Stimulated activated CD4-positive, alpha-beta T cell treated with anti-CD3 and anti-CD28 coated beads, TNF-alpha, amount 100 ng/mL, for 48 hours (primary cell): ENCODE results near the gene CNOT11.
"Not testable (repeated sequence)": the region's sequence is repeated elsewhere in the genome, so short reads cannot be mapped to it uniquely, and the experiment has no call there.

ENCODE experiments used
- DNase-seq, 3 donors: peaks; one replicate each; pipeline ENCODE4 v3.0.0-alpha.2; 2020; ENCODE audit warnings: low read depth in 3 of 3

Gene CNOT11

DNA sequence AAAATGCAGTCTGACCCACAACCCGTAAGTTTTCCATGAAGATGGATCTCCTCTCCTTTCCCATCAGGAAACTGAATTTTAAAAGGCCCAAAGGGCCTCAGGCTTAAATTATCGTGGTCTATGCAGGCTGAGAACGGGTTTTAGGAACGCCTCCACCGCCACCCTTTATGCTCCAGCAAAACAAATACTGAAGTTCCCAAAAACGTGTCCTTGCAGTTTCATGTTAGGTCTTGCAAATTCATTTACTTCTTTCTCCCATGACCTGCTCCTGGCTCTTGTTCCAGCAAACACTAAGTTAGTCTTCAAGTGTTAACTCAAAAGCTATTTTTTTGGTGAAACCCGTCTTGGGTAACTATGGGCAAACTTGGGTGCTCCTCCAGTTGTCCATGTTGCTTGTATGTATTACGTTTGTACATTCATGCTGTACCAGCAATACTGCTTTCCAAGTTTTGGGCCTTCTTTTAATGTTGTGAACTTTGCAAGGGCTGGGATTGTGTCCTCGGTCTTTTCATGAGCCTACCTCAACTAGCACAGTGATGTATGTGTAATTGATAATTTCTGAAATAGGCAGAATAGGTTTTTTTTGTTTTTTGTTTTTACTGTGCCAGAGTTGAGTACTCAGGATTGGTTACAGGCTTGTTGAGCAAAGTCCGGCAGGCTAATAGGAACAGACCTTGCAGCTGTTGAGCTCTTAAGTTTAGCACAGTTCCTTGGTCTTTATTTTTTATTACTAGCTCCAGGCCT, 57.6 kb downstream of the CNOT11 start:
- DNase-seq: no peak

DNA sequence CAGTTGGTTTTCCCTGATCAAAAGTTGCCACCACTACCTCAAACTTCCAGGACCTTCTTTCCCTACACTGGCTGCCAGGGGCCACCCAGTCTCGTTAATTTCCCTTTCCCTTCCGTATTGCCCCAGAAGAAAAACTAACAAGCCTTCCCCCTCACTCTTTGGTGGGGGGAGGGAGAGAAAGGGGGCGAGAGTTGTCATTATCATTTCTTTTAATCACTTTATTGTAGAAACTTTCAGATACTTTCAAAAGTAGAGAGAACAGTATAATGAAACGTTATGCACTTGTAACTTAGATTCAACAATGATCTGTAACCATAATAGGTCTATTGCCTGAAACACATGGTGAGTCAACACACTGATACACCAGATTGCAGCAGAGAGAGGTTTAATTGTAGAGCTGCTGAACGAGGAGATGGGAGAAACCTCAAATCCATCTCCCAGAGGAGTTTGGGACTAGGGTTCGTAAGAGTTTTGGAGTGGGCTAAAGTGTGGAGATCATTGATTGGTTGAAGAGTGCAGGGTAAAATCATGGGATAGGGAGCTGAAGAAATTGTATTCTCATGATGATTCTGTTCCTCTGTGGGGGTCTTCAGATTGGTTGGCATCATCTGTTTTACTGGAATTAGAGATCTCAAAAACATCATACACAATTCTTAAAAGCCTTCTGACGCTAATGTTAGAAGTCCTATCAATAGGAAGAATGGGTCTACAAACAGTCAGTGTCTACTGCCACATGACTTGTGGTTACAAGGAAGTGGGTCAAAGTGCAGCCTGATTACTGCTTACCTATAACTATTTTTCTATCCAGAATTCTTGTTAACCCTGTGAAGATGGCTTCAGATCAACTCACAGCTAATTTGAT, 58.4 kb downstream of the CNOT11 start:
- DNase-seq: no peak

DNA sequence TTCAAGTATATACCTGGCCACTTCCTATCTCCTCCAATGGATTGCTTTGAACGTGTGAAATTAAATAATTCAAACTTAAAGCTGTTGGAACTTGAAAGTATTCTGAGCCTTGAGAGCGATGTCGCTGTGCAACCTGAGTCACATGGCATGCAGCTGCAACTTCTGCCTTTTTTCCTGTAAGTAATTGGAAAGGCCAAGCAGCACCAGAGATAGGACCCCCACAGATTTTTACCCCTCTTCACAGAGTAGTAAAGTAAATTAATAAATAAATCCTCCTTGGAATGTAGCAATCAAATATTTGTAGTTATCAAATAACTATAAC, 59.0 kb downstream of the CNOT11 start:
- no peak for DNase-seq

DNA sequence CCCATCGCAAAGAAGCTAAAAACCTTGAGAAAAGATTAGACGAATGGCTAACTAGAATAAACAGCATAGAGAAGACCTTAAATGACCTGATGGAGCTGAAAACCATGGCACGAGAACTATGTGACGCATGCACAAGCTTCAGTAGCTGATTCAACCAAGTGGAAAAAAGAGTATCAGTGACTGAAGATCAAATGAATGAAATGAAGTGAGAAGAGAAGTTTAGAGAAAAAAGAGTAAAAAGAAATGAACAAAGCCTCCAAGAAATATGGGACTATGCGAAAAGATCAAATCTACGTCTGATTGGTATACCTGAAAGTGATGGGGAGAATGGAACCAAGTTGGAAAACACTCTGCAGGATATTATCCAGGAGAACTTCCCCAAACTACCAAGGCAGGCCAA, 63.9 kb downstream of the CNOT11 start:
- DNase-seq: not testable (repeated sequence)
